Uterus (tissue), 4 donors: ENCODE data around the gene FGF14. TPM values are rescaled to one million over a fixed set of nuclear protein-coding genes. Genes with fewer than 3 reads are reported as not detected.

Source experiments
- DNase-seq, 2 donors: peaks; one replicate each; pipeline ENCODE4 v3.0.0-alpha.2; 2019 to 2020
- H3K27ac ChIP-seq, 2 donors: fragments of 200-600 bp; sonication (generic); 1 replicate in 1 of 2; 2 replicates in 1 of 2; pipeline ENCODE4 v1.5.1; 2016 to 2018
- H3K27me3 ChIP-seq, 2 donors: fragments of 200-600 bp; sonication (generic); one replicate each; pipeline ENCODE4 v1.5.1; 2018 to 2019; ENCODE audit warnings: control low read depth in 1 of 2
- H3K36me3 ChIP-seq, 2 donors: fragments of 200-600 bp; sonication (generic); one replicate each; pipeline ENCODE4 v1.5.1; 2019; ENCODE audit warnings: control low read depth in 1 of 2
- H3K4me1 ChIP-seq, 2 donors: fragments of 200-600 bp; sonication (generic); one replicate each; pipeline ENCODE4 v1.5.1; 2018 to 2019; ENCODE audit warnings: control low read depth in 1 of 2
- H3K4me3 ChIP-seq, 2 donors: fragments of 200-600 bp; sonication (generic); 1 replicate in 1 of 2; 2 replicates in 1 of 2; pipeline ENCODE4 v1.5.1; 2018 to 2019; ENCODE audit warnings: mild to moderate bottlenecking in 1 of 2
- H3K9me3 ChIP-seq, 2 donors: fragments of 200-600 bp; sonication (generic); one replicate each; pipeline ENCODE4 v1.5.1; 2019; ENCODE audit warnings: control low read depth in 1 of 2
- CTCF ChIP-seq, 4 experiments: fragments of 200-600 bp in 2 of 4; fragments of 450-650 bp in 2 of 4; sonication (generic) in 2 of 4; IDR thresholded peaks; one replicate each; pipeline ENCODE4 v1.5.1; 2016 to 2019; ENCODE audit warnings: antibody characterized with exemption in 4 of 4, mild to moderate bottlenecking in 2 of 4, moderate library complexity in 1 of 4
- POLR2A ChIP-seq, 2 donors: fragments of 450-650 bp; IDR thresholded peaks; one replicate each; pipeline ENCODE4 v1.6.1; 2016; ENCODE audit warnings: antibody characterized with exemption in 2 of 2, mild to moderate bottlenecking in 1 of 2, moderate library complexity in 1 of 2
- intact Hi-C: fragments of 100-400 bp; cut with DNase I; formaldehyde crosslinking; loops from one replicate; pipeline ENCODE4 v1.15.1; 2023; ENCODE audit warnings: low total_unique reads
- microRNA-seq: library from miRNA; unstranded; fragments of <30 nt; microRNA quantifications from one replicate; pipeline ENCODE4, GENCODE V29; 2016; ENCODE audit warnings: borderline microRNAs expressed, borderline replicate concordance
- small RNA-seq: library from RNA; depleted of rRNA; stranded (forward); fragments of <200 nt; gene quantifications from one replicate; pipeline ENCODE3, GENCODE V24; 2016
- total RNA-seq, 4 donors: library from RNA; depleted of rRNA in 3 of 4; stranded (reverse); fragments of >200 nt in 3 of 4; gene quantifications; one replicate each; pipeline versions ENCODE4 v1.1.0 to v1.2.4, GENCODE V29; 2014 to 2023
- donor health status: DM: yes; HTN: yes; CAD: no.

The FGF14 gene
- total RNA-seq, 4 donors from 2014 or later = under 0.01 to 0.98 (median 0.62) TPM; not detected in 1

- Histone ChIP-seq H3K4me1 (no peaks in the 10 kb centered on the region), H3K27me3 (no peaks in the 10 kb centered on the region), H3K9me3 (no peaks in the 10 kb centered on the region), H3K4me3 (no peak overlapping the region), H3K27ac (no peak overlapping the region), H3K36me3 (no peaks in the 10 kb centered on the region)
- TF ChIP-seq CTCF (IDR thresholded peaks at IDR 0.05) (no peak), POLR2A (IDR thresholded peaks at IDR 0.05) (no peak)
- no peak for DNase-seq
- intact Hi-C loops = no loop called here
Measured at GRCh38 chr13:101681834-101682233, 720.0 kb downstream of the FGF14 start.

- H3K4me3 ChIP-seq = no peak overlapping the region
- TF ChIP-seq CTCF (IDR thresholded peaks at IDR 0.05) = no peak
- TF ChIP-seq POLR2A (IDR thresholded peaks at IDR 0.05) = no peak
- no peaks in the 10 kb centered on the region for H3K9me3 ChIP-seq
- H3K27ac ChIP-seq = no peak overlapping the region
- intact Hi-C loops = no loop called here
- no peaks in the 10 kb centered on the region for H3K4me1 ChIP-seq
- no peaks in the 10 kb centered on the region for H3K27me3 ChIP-seq
- no peak for DNase-seq
- H3K36me3 ChIP-seq = no peaks in the 10 kb centered on the region
Measured at GRCh38 chr13:101673360-101674105, 728.3 kb downstream of the FGF14 start.

GRCh38 chr13:101661839-101662238, 740.0 kb downstream of the FGF14 start:
- TF ChIP-seq CTCF (IDR thresholded peaks at IDR 0.05) = no peak
- no peak for TF ChIP-seq POLR2A (IDR thresholded peaks at IDR 0.05)
- intact Hi-C loops = no loop called here
- Histone ChIP-seq H3K9me3 (no peaks in the 10 kb centered on the region), H3K27ac (no peak overlapping the region), H3K27me3 (no peaks in the 10 kb centered on the region), H3K36me3 (no peaks in the 10 kb centered on the region), H3K4me1 (no peaks in the 10 kb centered on the region), H3K4me3 (no peak overlapping the region)
- no peak for DNase-seq

Small RNA genes lying within 50 kb of the gene (microRNA-seq; reads per million reads assigned to microRNA genes)
- not detected for gene MIR2681
- gene MIR4705 = not detected

Small RNA genes lying within 50 kb of the gene (small RNA-seq; reads per million reads assigned to genes)
- not detected for gene MIR2681
- not detected for gene MIR4705
- gene RNU1-24P = not detected
- gene RNY1P2 = not detected
- gene RPL39P29 = not detected

Other genes starting within 250 kb of the FGF14 start
- gene TPP2, start 194.9 kb upstream of the FGF14 start, total RNA-seq = 10 to 100 TPM; 42.1 to 83.5 (median 48.7) TPM